Right atrium auricular region (tissue), 2 donors: ENCODE results near the gene FARSA. TPM values are rescaled to one million over a fixed set of nuclear protein-coding genes. Genes with fewer than 3 reads are reported as not detected.
A peak's percentile ranks its signal among the peaks of the same experiment; 100 is the strongest.

Experiments used
- DNase-seq: peaks from one replicate; pipeline ENCODE4 v3.0.0-alpha.2; 2019; ENCODE audit warnings: low spot score
- H3K27ac ChIP-seq, 2 donors: fragments of 200-600 bp; sonication (generic); 1 replicate in 1 of 2; 2 replicates in 1 of 2; pipeline ENCODE4 v1.5.1; 2016 to 2019
- H3K27me3 ChIP-seq, 2 donors: fragments of 200-600 bp; sonication (generic); one replicate each; pipeline versions ENCODE4 v1.5.1 to v1.6.0; 2017 to 2019
- H3K36me3 ChIP-seq: fragments of 200-600 bp; sonication (generic); one replicate; pipeline ENCODE4 v1.5.1; 2016
- H3K4me1 ChIP-seq, 2 donors: fragments of 200-600 bp; sonication (generic); one replicate each; pipeline versions ENCODE4 v1.5.1 to v1.6.0; 2017 to 2019
- H3K4me3 ChIP-seq, 2 donors: fragments of 200-600 bp; sonication (generic); 1 replicate in 1 of 2; 2 replicates in 1 of 2; pipeline ENCODE4 v1.5.1; 2017 to 2019; ENCODE audit warnings: mild to moderate bottlenecking in 1 of 2, moderate library complexity in 1 of 2
- H3K9me3 ChIP-seq, 2 donors: fragments of 200-600 bp; sonication (generic); one replicate each; pipeline ENCODE4 v1.5.1; 2019
- total RNA-seq, 2 donors: library from RNA; depleted of rRNA; stranded (reverse); fragments of >200 nt; gene quantifications; one replicate each; pipeline ENCODE4 v1.1.0, GENCODE V29; 2016
- TF ChIP-seq, protein P1 (sequence below), 2 donors: fragments of 200-600 bp; sonication (generic); IDR thresholded peaks; one replicate each; pipeline ENCODE4 v1.5.1; 2019; ENCODE audit warnings: antibody characterized with exemption in 2 of 2

FARSA gene
- total RNA-seq, 2 donors from 2014 or later, result 36.4 TPM

DNA sequence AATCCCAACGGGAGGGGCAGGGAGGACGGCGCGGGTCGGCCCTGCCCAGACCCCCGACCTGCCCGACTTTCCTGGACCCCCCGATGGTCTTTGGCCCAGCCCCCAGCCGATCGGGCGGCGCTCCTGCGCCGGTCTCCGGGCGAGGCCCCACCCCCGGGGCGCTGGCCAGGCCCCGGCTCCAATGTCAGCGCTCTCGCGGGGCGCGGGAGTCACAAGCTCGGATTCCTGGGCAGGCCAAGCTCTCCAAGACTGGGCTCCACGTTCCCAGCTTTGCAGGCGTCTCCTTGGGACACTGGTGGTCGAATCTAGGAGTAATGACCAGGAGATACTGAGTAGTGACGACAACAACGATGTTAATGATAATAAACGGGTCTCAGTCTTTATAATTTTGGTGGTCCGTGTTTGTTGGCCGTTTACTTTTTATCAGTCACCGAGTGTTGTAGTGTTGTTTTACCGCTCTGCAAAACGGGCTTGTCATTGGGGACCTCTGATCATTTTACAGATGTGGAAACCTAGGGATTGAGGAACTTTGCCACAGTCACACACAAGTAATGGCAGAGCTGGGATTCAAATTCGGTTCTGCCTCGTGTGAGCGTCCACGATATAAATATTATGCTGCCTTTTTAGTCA lies 12.7 kb upstream of the FARSA start:
- peaks cover 76% of the 10 kb centered on the region for H3K36me3 ChIP-seq

DNA sequence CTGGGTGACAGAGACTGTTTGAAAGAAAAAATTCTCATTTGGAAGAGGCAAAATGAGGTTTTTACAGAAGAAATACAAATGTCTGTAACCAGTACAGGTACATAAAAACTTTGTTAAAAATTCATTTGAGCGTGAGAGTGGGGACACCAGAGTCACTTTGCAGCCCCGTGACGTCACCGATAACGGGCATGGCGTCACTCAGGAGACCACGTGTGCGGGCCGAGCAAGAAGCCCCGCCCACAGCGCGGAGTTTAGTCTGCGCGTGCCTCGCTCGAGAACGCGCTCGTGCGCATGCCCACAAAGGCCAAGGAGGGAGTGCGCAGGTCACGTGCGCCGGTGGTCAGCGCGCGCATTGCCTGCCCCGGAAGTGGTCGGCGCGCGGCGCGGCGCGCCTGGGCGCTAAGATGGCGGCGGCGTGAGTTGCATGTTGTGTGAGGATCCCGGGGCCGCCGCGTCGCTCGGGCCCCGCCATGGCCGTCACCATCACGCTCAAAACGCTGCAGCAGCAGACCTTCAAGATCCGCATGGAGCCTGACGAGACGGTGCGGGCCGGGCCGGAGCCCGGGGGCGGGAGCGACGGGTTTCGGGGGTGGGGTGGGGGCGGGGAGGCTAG lies 12.1 kb upstream of the FARSA start, which contains the start of gene RAD23A:
Gene RAD23A (plus strand): TSS at position 384 of the 613 bp plus-strand sequence. CDS start 87 bp downstream, at position 471.
- H3K4me1 ChIP-seq, result peaks cover 0 to 51% of the 10 kb centered on the region in 2 donors
- no peaks in the 10 kb centered on the region for H3K27me3 ChIP-seq
- peaks cover 76% of the 10 kb centered on the region for H3K36me3 ChIP-seq

More for the DNA sequence above, 12.7 kb upstream of the FARSA start:
- Histone ChIP-seq H3K27me3 (no peaks in the 10 kb centered on the region), H3K4me3 (peak overlapping the region; percentile 94 to 95), H3K4me1 (peaks cover 0 to 45% of the 10 kb centered on the region in 2 donors), H3K27ac (peak overlapping the region; percentile 95 to 96), H3K9me3 (no peaks in the 10 kb centered on the region)
- no peak for DNase-seq
- TF ChIP-seq, protein P1, sequence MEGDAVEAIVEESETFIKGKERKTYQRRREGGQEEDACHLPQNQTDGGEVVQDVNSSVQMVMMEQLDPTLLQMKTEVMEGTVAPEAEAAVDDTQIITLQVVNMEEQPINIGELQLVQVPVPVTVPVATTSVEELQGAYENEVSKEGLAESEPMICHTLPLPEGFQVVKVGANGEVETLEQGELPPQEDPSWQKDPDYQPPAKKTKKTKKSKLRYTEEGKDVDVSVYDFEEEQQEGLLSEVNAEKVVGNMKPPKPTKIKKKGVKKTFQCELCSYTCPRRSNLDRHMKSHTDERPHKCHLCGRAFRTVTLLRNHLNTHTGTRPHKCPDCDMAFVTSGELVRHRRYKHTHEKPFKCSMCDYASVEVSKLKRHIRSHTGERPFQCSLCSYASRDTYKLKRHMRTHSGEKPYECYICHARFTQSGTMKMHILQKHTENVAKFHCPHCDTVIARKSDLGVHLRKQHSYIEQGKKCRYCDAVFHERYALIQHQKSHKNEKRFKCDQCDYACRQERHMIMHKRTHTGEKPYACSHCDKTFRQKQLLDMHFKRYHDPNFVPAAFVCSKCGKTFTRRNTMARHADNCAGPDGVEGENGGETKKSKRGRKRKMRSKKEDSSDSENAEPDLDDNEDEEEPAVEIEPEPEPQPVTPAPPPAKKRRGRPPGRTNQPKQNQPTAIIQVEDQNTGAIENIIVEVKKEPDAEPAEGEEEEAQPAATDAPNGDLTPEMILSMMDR (IDR thresholded peaks at IDR 0.05), result no peak

DNA sequence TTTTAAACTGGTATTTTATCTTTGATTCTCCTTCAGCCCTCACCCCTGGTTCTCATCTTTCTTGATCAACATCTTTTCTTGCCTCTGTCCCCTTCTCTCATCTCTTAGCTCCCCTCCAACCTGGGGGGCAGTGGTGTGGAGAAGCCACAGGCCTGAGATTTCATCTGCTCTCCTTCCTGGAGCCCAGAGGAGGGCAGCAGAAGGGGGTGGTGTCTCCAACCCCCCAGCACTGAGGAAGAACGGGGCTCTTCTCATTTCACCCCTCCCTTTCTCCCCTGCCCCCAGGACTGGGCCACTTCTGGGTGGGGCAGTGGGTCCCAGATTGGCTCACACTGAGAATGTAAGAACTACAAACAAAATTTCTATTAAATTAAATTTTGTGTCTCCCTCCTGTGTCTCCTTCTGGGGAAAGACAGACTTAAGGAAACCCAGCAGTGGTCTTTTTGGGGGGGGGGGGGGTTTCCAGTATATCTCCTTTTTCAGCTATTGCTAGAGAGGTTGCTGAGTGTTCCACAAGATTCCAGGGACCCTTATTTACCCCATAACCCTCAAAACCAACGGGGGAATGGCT lies 10.7 kb upstream of the FARSA start:
- no peaks in the 10 kb centered on the region for H3K27me3 ChIP-seq
- H3K4me1 ChIP-seq, result peaks cover 0 to 64% of the 10 kb centered on the region in 2 donors
- peaks cover 72% of the 10 kb centered on the region for H3K36me3 ChIP-seq
- H3K4me3 ChIP-seq, result no peak overlapping the region
- TF ChIP-seq, protein P1 (IDR thresholded peaks at IDR 0.05), result no peak
- H3K9me3 ChIP-seq, result no peaks in the 10 kb centered on the region
- no peak overlapping the region for H3K27ac ChIP-seq
- DNase-seq, result no peak

More for the DNA sequence above, 12.1 kb upstream of the FARSA start, which contains the start of gene RAD23A:
- Histone ChIP-seq H3K27ac (peak within 1 kb of the TSS; percentile 95 to 96), H3K4me3 (peak within 1 kb of the TSS; percentile 94 to 95), H3K9me3 (no peaks in the 10 kb centered on the region)
- DNase-seq, result peak; percentile 98
- TF ChIP-seq, protein P1 (IDR thresholded peaks at IDR 0.05), result no peak

DNA sequence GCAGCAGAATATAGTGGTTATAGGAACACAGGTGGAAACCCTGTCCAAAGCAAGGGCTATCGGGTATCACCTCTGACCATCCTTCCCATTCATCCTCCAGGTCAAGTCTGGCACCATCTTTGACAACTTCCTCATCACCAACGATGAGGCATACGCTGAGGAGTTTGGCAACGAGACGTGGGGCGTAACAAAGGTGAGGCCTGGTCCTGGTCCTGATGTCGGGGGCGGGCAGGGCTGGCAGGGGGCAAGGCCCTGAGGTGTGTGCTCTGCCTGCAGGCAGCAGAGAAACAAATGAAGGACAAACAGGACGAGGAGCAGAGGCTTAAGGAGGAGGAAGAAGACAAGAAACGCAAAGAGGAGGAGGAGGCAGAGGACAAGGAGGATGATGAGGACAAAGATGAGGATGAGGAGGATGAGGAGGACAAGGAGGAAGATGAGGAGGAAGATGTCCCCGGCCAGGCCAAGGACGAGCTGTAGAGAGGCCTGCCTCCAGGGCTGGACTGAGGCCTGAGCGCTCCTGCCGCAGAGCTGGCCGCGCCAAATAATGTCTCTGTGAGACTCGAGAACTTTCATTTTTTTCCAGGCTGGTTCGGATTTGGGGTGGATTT lies 10.0 kb upstream of the FARSA start:
- peaks cover 0 to 64% of the 10 kb centered on the region in 2 donors for H3K4me1 ChIP-seq
- TF ChIP-seq, protein P1 (IDR thresholded peaks at IDR 0.05), result no peak
- no peaks in the 10 kb centered on the region for H3K9me3 ChIP-seq
- H3K27ac ChIP-seq, result no peak overlapping the region
- DNase-seq, result no peak
- peaks cover 66% of the 10 kb centered on the region for H3K36me3 ChIP-seq
- H3K27me3 ChIP-seq, result no peaks in the 10 kb centered on the region
- no peak overlapping the region for H3K4me3 ChIP-seq

GRCh38 chr19:12940897-12941296 lies 7.4 kb upstream of the FARSA start:
- H3K36me3 ChIP-seq, result peaks cover 56% of the 10 kb centered on the region
- no peak overlapping the region for H3K27ac ChIP-seq
- H3K4me3 ChIP-seq, result peak overlapping the region in 1 of 2 donors; percentile 99
- no peak for DNase-seq
- H3K9me3 ChIP-seq, result no peaks in the 10 kb centered on the region
- no peaks in the 10 kb centered on the region for H3K27me3 ChIP-seq
- TF ChIP-seq, protein P1 (IDR thresholded peaks at IDR 0.05), result no peak
- peaks cover 0 to 56% of the 10 kb centered on the region in 2 donors for H3K4me1 ChIP-seq
